ENCODE results near the gene MYPOP. TPM values are rescaled to one million over a fixed set of nuclear protein-coding genes. Genes with fewer than 3 reads are reported as not detected.

Gene MYPOP
- total RNA-seq, 4 donors from 2014 or later: 1.8 to 4.3 (median 3.0) TPM

DNA sequence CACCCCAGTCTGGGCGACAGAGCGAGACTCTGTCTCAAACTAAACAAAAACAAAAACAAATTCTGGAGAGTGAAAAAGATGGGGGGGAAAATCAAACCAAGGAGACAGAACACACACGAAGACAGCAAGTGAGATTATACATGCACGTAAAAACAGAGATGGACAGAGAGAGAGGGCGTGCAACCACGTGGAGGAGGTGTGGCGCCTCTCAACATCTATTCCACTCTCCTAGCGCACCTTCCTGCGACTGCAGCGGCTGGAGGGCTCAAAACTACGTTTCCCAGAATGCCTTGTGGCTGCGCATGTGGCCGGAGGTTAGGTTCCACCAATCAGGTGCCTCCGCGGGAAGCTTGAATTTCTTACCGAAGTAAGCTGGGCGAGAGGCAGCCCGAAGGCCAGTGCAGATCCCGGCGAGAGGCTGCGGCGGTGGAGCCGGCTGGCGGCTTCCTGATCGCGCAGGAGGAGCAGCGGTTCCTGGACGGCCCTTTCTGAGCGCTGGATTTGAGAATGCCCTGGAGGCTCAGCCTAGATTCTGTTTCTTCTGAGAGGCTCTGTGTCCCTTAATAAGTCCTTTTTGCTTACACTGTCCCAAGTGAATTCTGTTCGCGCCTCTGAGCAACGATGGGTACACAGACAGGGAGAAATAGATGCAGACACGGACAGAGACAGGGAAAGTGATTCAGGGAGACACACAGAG lies 25.3 kb upstream of the MYPOP start:
- DNase-seq: peak; percentile 85 to 89
- TF ChIP-seq, protein P1, sequence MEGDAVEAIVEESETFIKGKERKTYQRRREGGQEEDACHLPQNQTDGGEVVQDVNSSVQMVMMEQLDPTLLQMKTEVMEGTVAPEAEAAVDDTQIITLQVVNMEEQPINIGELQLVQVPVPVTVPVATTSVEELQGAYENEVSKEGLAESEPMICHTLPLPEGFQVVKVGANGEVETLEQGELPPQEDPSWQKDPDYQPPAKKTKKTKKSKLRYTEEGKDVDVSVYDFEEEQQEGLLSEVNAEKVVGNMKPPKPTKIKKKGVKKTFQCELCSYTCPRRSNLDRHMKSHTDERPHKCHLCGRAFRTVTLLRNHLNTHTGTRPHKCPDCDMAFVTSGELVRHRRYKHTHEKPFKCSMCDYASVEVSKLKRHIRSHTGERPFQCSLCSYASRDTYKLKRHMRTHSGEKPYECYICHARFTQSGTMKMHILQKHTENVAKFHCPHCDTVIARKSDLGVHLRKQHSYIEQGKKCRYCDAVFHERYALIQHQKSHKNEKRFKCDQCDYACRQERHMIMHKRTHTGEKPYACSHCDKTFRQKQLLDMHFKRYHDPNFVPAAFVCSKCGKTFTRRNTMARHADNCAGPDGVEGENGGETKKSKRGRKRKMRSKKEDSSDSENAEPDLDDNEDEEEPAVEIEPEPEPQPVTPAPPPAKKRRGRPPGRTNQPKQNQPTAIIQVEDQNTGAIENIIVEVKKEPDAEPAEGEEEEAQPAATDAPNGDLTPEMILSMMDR (IDR thresholded peaks at IDR 0.05): no peak
- TF ChIP-seq POLR2A (IDR thresholded peaks at IDR 0.05): no peak
- H3K9me3 ChIP-seq: no peaks in the 10 kb centered on the region
- no peak overlapping the region for H3K4me3 ChIP-seq (replicated peaks in 1 of 3)
- no peaks in the 10 kb centered on the region for H3K36me3 ChIP-seq
- peaks cover 0 to 3% of the 10 kb centered on the region in 2 donors for H3K4me1 ChIP-seq
- no peak overlapping the region for H3K27ac ChIP-seq
- intact Hi-C loops (cut with DNase I): no loop called here
- 10% methylated on average over 28 to 32 of the region's 33 CpGs for WGBS, 2 donors
- H3K27me3 ChIP-seq: no peaks in the 10 kb centered on the region

DNA sequence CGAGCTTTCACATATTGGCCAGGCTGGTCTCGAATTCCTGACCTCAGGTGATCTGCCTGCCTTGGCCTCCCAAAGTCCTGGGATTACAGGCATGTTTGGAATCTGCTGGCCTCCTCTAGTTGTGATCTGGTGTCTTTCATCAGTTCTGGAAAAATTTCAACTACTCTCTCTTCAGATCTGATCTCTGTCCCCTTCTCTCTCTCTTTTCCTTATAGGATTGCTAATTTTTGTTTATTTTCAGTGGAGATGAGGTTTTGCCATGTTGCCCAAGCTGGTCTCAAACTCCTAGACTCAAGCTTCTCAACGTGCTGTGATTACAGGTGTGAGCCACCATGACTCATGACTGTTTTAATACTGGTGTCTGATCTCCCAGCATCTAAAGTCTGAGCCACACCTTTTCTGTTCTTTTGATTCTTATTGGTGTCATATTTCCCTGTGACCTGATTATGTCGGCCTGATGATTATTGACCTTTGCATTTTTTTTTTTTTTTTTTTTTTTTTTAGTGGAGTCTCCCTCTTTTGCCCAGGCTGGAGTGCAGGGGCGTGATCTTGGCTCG lies 22.6 kb upstream of the MYPOP start:
- Histone ChIP-seq H3K27ac (no peak overlapping the region), H3K4me3 (replicated peaks in 1 of 3) (no peak overlapping the region), H3K27me3 (no peaks in the 10 kb centered on the region), H3K36me3 (no peaks in the 10 kb centered on the region), H3K9me3 (no peaks in the 10 kb centered on the region), H3K4me1 (peaks cover 0 to 3% of the 10 kb centered on the region in 2 donors)
- TF ChIP-seq POLR2A (IDR thresholded peaks at IDR 0.05): no peak
- TF ChIP-seq, protein P1 (IDR thresholded peaks at IDR 0.05): no peak
- 73 to 82% methylated on average over 6 of the region's 6 CpGs for WGBS, 2 donors
- intact Hi-C loops (cut with DNase I): no loop called here
- no peak for DNase-seq

DNA sequence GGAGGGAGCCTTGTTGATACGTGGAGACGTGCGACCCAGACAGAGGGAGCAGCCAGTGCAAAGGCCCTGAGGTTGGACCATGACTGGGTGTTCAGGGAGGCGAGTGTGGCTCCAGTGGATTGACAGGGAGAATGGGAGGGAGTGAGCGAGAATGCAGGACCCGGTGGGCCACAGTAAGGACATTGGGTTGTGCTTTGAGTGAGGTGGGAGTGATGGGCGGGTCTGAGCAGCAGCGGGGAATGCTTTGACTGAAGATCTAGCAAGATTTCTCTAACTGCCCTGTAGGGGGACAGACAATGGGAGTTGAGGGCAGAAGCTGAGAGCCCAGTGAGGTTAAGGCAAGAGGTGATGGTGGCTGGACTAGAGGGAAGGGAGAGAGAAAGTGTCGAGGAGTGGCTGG lies 19.9 kb upstream of the MYPOP start:
- Histone ChIP-seq H3K36me3 (no peaks in the 10 kb centered on the region), H3K4me1 (no peaks in the 10 kb centered on the region), H3K4me3 (replicated peaks in 1 of 3) (no peak overlapping the region), H3K27ac (no peak overlapping the region), H3K27me3 (no peaks in the 10 kb centered on the region), H3K9me3 (no peaks in the 10 kb centered on the region)
- TF ChIP-seq POLR2A (IDR thresholded peaks at IDR 0.05): no peak
- TF ChIP-seq, protein P1 (IDR thresholded peaks at IDR 0.05): no peak
- DNase-seq: no peak
- intact Hi-C loops (cut with DNase I): no loop called here
- WGBS, 2 donors: 54 to 61% methylated on average over 9 of the region's 9 CpGs

DNA sequence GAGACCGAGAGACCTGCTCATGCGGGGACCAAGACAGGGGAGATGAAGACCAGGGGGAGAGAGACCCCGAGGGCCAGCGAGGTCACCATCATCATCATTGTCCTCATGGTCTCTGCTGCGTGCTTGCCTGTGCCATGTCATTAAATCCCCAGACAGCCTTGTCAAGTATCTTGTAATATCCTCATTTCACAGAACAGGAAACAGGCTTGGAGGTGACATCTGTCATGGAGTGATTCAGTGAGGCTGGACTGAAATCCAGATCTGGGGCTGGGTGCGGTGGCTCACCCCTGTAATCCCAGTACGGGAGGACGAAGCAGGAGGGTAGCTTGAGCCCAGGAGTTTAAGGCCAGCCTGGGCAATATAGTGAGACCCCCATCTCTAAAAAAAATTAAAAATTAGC lies 18.0 kb upstream of the MYPOP start:
- TF ChIP-seq, protein P1 (IDR thresholded peaks at IDR 0.05): no peak
- intact Hi-C loops (cut with DNase I): no loop called here
- no peak for DNase-seq
- WGBS, 2 donors: 67 to 85% methylated on average over 8 of the region's 8 CpGs
- Histone ChIP-seq H3K4me3 (replicated peaks in 1 of 3) (no peak overlapping the region), H3K9me3 (no peaks in the 10 kb centered on the region), H3K27me3 (no peaks in the 10 kb centered on the region), H3K4me1 (no peaks in the 10 kb centered on the region), H3K27ac (no peak overlapping the region), H3K36me3 (no peaks in the 10 kb centered on the region)

DNA sequence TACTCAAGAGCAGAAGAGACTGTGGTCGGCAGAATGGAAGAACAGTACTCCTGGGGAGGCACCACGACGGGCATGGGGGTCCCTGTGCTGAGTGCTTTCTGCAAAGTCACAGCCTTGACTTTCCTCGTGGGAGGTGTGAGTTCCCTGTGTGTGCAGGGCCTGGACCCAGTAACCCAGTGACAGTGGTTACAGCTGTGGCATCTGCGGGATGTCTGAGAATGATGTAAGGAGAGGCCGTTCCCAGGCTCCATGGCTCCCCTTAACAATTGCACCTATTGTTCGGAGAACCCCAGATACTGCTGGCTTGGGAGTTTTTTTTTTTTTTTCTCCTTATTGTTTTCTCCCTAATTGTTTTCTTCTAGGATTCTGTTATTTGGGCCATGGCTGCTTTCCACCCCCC lies 17.3 kb upstream of the MYPOP start:
- Histone ChIP-seq H3K4me1 (no peaks in the 10 kb centered on the region), H3K36me3 (no peaks in the 10 kb centered on the region), H3K27ac (no peak overlapping the region), H3K27me3 (no peaks in the 10 kb centered on the region), H3K9me3 (no peaks in the 10 kb centered on the region), H3K4me3 (replicated peaks in 1 of 3) (no peak overlapping the region)
- DNase-seq: no peak
- intact Hi-C loops (cut with DNase I): no loop called here
- no peak for TF ChIP-seq POLR2A (IDR thresholded peaks at IDR 0.05)
- TF ChIP-seq, protein P1 (IDR thresholded peaks at IDR 0.05): no peak
- WGBS, 2 donors: 60 to 62% methylated on average over 7 of the region's 7 CpGs
